Posterior vena cava (tissue), 2 donors: Measurements from ENCODE around the gene TRIM50. TPM values are rescaled to one million over a fixed set of nuclear protein-coding genes. Genes with fewer than 3 reads are reported as not detected.
"Not testable (repeated sequence)": the region's sequence is repeated elsewhere in the genome, so short reads cannot be mapped to it uniquely, and the experiment has no call there.

Source experiments
- DNase-seq: peaks from one replicate; pipeline ENCODE4 v3.0.0-alpha.2; 2020; ENCODE audit warnings: low spot score
- intact Hi-C, 2 donors: fragments of 100-400 bp; cut with DNase I; formaldehyde crosslinking; loops; one replicate each; pipeline versions ENCODE4 v1.14.1 to v1.14.2; 2022 to 2023
- total RNA-seq, 2 donors: library from RNA; stranded (reverse); fragmentation: NEBNext Ultra II Directional; extraction: Animal tissue kit (Norgen Biotek cat#: 25700); gene quantifications; one replicate each; pipeline ENCODE4 v1.2.1, GENCODE V29; 2021
- donor health status: DM: yes; HTN: yes; CAD: no.
- donor health status: DM: yes; HTN: yes; CAD: no.

The TRIM50 gene
- total RNA-seq, 2 donors from 2014 or later = 0.32 TPM; not detected in 1

- DNase-seq, intact Hi-C loops: not testable (repeated sequence)
Observed at GRCh38 chr7:73297235-73297634, 30.6 kb downstream of the TRIM50 start.

GRCh38 chr7:73277210-73277609 lies 50.7 kb downstream of the TRIM50 start:
- DNase-seq, intact Hi-C loops: not testable (repeated sequence)

- DNase-seq, intact Hi-C loops: not testable (repeated sequence)
Observed at GRCh38 chr7:73267813-73268212, 60.1 kb downstream of the TRIM50 start.

GRCh38 chr7:73266719-73267368 lies 61.0 kb downstream of the TRIM50 start:
- intact Hi-C loops, DNase-seq: not testable (repeated sequence)

Other genes with a start within 250 kb of the TRIM50 start
- not detected for gene SPDYE9, start 242.0 kb downstream of the TRIM50 start, total RNA-seq
- 10 to 100 TPM; 12.4 to 14.1 TPM for gene NSUN5, start 19.3 kb downstream of the TRIM50 start, total RNA-seq
- not detected for gene FKBP6, start 79 bp upstream of the TRIM50 start, total RNA-seq
- under 1 TPM; 0.19 to 0.38 TPM for gene FZD9, start 105.7 kb upstream of the TRIM50 start, total RNA-seq
- gene BAZ1B, start 194.2 kb upstream of the TRIM50 start, total RNA-seq = 10 to 100 TPM; 43.5 to 50.6 TPM
- gene BCL7B, start 229.6 kb upstream of the TRIM50 start, total RNA-seq = 10 to 100 TPM; 59.0 to 79.2 TPM